ENCODE measurements around the gene ADAP1.

ADAP1 gene

DNA sequence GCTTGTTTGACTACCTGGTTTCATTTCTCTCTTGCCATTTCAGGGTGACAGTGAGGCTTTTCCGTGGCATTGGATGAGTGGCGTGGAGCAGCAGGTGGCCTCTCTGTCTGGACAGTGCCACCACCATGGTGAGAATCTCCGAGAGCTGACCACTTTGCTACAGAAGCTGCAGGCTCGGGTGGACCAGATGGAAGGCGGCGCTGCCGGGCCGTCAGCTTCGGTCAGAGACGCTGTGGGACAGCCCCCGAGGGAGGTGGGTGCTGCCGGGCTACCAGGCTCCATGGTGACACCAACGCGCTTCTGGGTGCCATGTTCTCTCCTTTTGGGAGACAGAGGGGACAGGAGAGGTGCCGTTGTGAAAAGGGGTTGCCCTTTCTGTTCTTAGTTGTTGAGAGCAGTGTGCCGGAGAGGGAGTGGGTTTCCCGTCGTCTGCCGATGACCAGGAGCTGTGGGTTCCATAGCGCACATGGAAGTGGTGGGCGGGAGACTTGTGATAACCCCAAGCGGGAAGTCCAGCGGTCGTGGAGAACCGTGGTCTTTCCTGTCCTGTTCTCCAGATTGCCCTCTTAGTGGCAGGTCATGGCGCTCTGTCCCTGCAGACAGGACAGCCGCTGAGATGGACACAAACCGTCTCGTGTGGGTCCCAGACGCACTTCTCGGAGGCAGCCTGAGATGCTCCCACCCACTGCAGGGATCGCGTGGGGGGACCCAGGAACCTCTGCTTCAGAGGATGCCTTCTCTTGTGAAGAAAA is 100.9 kb downstream of the ADAP1 start:
- DNase-seq = no peak

DNA sequence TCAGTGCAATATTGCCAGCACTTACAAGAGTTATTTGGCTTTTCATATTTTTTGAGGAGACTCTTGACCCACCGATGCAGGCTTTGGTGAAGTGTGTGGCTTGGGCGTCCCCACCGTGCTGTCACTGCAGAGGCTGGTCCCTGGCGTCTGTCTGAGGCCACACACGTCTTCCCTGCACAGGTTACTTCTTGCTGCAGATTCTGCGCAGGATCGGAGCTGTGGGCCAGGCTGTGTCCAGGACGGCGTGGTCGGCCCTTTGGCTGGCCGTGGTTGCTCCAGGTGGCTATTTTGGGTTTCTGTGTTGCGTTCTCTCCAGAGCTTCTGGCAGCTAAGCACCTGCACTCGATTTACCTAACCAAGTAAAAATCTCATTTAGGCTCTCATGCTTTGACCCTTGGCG is 103.3 kb downstream of the ADAP1 start:
- DNase-seq = no peak

DNA sequence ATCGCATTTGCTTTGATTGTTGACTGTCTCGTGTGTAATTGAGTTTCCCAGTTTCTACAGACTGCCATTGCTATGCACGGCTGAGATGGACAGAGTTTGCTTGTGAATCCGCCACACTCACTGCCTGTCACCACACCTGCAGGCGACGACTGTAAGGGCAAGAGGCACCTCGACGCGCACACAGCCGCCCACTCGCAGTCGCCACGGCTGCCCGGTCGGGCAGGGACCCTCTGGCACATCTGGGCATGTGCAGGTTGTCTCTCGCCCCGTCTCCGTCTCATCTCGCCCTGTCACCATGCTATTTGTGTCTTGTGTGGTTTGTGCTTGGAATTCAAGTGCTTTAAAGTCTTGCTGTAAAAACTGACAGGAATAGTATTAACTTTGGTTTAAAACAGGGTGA is 104.7 kb downstream of the ADAP1 start:
- DNase-seq = no peak

- no peak for DNase-seq
These were observed 105.3 kb downstream of the ADAP1 start for GRCh38 chr7:849145-849544.
